CD4-positive, alpha-beta T cell treated with Interferon alpha-2 for 1 hour (primary cell): ENCODE results near the gene TRPC4.
"Not testable (repeated sequence)": the region's sequence is repeated elsewhere in the genome, so short reads cannot be mapped to it uniquely, and the experiment has no call there.

Experiments
- DNase-seq, 2 donors: peaks; one replicate each; pipeline ENCODE4 v3.0.0-alpha.2; 2020 to 2022

The TRPC4 gene

GRCh38 chr13:37811441-37811840 is 58.1 kb downstream of the TRPC4 start:
- no peak for DNase-seq

GRCh38 chr13:37806666-37807065 is 62.9 kb downstream of the TRPC4 start:
- DNase-seq, result no peak

- no peak for DNase-seq
Measured at GRCh38 chr13:37797631-37798030, 71.9 kb downstream of the TRPC4 start.

GRCh38 chr13:37796795-37797194 is 72.8 kb downstream of the TRPC4 start:
- not testable (repeated sequence) for DNase-seq

- no peak for DNase-seq
Measured at GRCh38 chr13:37795326-37795725, 74.2 kb downstream of the TRPC4 start.

GRCh38 chr13:37791699-37792098 is 77.9 kb downstream of the TRPC4 start:
- no peak for DNase-seq

GRCh38 chr13:37788346-37788745 is 81.2 kb downstream of the TRPC4 start:
- DNase-seq, result no peak

- DNase-seq, result no peak
Measured at GRCh38 chr13:37777676-37778075, 91.9 kb downstream of the TRPC4 start.

- DNase-seq, result no peak
Measured at GRCh38 chr13:37775871-37776270, 93.7 kb downstream of the TRPC4 start.

- DNase-seq, result no peak
Measured at GRCh38 chr13:37772644-37773043, 96.9 kb downstream of the TRPC4 start.

GRCh38 chr13:37769545-37769944 is 100.0 kb downstream of the TRPC4 start:
- no peak for DNase-seq

GRCh38 chr13:37769078-37769477 is 100.5 kb downstream of the TRPC4 start:
- DNase-seq, result no peak

GRCh38 chr13:37766502-37766901 is 103.1 kb downstream of the TRPC4 start:
- DNase-seq, result no peak

- no peak for DNase-seq
Measured at GRCh38 chr13:37755349-37755748, 114.2 kb downstream of the TRPC4 start.

- DNase-seq, result no peak
Measured at GRCh38 chr13:37753776-37754175, 115.8 kb downstream of the TRPC4 start.

GRCh38 chr13:37752146-37752545 is 117.4 kb downstream of the TRPC4 start:
- no peak for DNase-seq

- no peak for DNase-seq
Measured at GRCh38 chr13:37751025-37751424, 118.5 kb downstream of the TRPC4 start.

GRCh38 chr13:37748913-37749312 is 120.7 kb downstream of the TRPC4 start:
- DNase-seq, result no peak

- DNase-seq, result no peak
Measured at GRCh38 chr13:37747071-37747612, 122.4 kb downstream of the TRPC4 start.

- DNase-seq, result no peak
Measured at GRCh38 chr13:37741536-37741935, 128.0 kb downstream of the TRPC4 start.

GRCh38 chr13:37736045-37736444 is 133.5 kb downstream of the TRPC4 start:
- DNase-seq, result no peak

- no peak for DNase-seq
Measured at GRCh38 chr13:37735293-37735692, 134.3 kb downstream of the TRPC4 start.

- no peak for DNase-seq
Measured at GRCh38 chr13:37729876-37730275, 139.7 kb downstream of the TRPC4 start.

- DNase-seq, result no peak
Measured at GRCh38 chr13:37716420-37717195, 153.0 kb downstream of the TRPC4 start.

- no peak for DNase-seq
Measured at GRCh38 chr13:37715606-37716015, 154.0 kb downstream of the TRPC4 start.
